ENCODE data around the gene RBM6. TPM values are rescaled to one million over a fixed set of nuclear protein-coding genes. Genes with fewer than 3 reads are reported as not detected.
"Not testable (repeated sequence)": the region's sequence is repeated elsewhere in the genome, so short reads cannot be mapped to it uniquely, and the experiment has no call there.

RBM6 gene
- polyA plus RNA-seq, 1 experiment: 33.4 TPM

- CTCF ChIA-PET: interaction anchor here (1.0 to 1.2 kb wide), 2 partner anchors 9 to 61 kb away, joined by 3 read pairs; no protein-coding TSS in a partner anchor
- no peak for TF ChIP-seq CTCF (IDR thresholded peaks at IDR 0.05; ENCODE audit: insufficient read depth, low read depth, low read length)
These were observed 138.7 kb downstream of the RBM6 start for GRCh38 chr3:50078622-50079021.

GRCh38 chr3:50084951-50085350, 145.0 kb downstream of the RBM6 start:
- CTCF ChIA-PET; H3K27me3 ChIP-seq (ENCODE audit: control insufficient read depth, insufficient read depth, low read length); DNase-seq (ENCODE audit: low read depth); H3K4me3 ChIP-seq (ENCODE audit: low read depth, low read length); POLR2A ChIA-PET; H3K36me3 ChIP-seq (ENCODE audit: control insufficient read depth, insufficient read depth, low read length): not testable (repeated sequence)

More at GRCh38 chr3:50078622-50079021, 138.7 kb downstream of the RBM6 start:
- POLR2A ChIA-PET: no interaction called here
- no peak for DNase-seq (ENCODE audit: low read depth)
- peaks cover 2% of the 10 kb centered on the region for H3K36me3 ChIP-seq (ENCODE audit: control insufficient read depth, insufficient read depth, low read length)
- no peaks in the 10 kb centered on the region for H3K27me3 ChIP-seq (ENCODE audit: control insufficient read depth, insufficient read depth, low read length)
- no peak overlapping the region for H3K4me3 ChIP-seq (ENCODE audit: low read depth, low read length)

GRCh38 chr3:50088725-50089608, 149.0 kb downstream of the RBM6 start, which contains the start of gene RBM5:
Gene RBM5 (plus strand): TSS chr3:50088919. CDS start chr3:50090435, 1,516 bp downstream.
- no peak for TF ChIP-seq CTCF (IDR thresholded peaks at IDR 0.05; ENCODE audit: insufficient read depth, low read depth, low read length)
- POLR2A ChIA-PET: interaction anchor here (0.5 kb wide), 1 partner anchor 8 kb away, joined by 5 read pairs; no protein-coding TSS in a partner anchor
- CTCF ChIA-PET: interaction anchor here (1.0 to 2.2 kb wide), 5 partner anchors 9 to 286 kb away, joined by 3 to 6 read pairs (median 5); no protein-coding TSS in a partner anchor
- Histone ChIP-seq H3K27me3 (ENCODE audit: control insufficient read depth, insufficient read depth, low read length) (no peaks in the 10 kb centered on the region), H3K4me3 (ENCODE audit: low read depth, low read length) (peak within 1 kb of the TSS; percentile 97), H3K36me3 (ENCODE audit: control insufficient read depth, insufficient read depth, low read length) (peaks cover 14% of the 10 kb centered on the region)
- peak; percentile 51 for DNase-seq (ENCODE audit: low read depth)

- Histone ChIP-seq H3K27me3 (ENCODE audit: control insufficient read depth, insufficient read depth, low read length) (no peaks in the 10 kb centered on the region), H3K36me3 (ENCODE audit: control insufficient read depth, insufficient read depth, low read length) (peaks cover 15% of the 10 kb centered on the region), H3K4me3 (ENCODE audit: low read depth, low read length) (peak overlapping the region; percentile 97)
- POLR2A ChIA-PET: no interaction called here
- CTCF ChIA-PET: interaction anchor here (1.0 to 2.2 kb wide), 5 partner anchors 9 to 287 kb away, joined by 3 to 6 read pairs (median 5); no protein-coding TSS in a partner anchor
- DNase-seq (ENCODE audit: low read depth): no peak
- no peak for TF ChIP-seq CTCF (IDR thresholded peaks at IDR 0.05; ENCODE audit: insufficient read depth, low read depth, low read length)
These were observed 149.6 kb downstream of the RBM6 start for GRCh38 chr3:50089609-50089945.

GRCh38 chr3:50090984-50091383, 151.0 kb downstream of the RBM6 start:
- peaks cover 19% of the 10 kb centered on the region for H3K36me3 ChIP-seq (ENCODE audit: control insufficient read depth, insufficient read depth, low read length)
- POLR2A ChIA-PET: no interaction called here
- H3K4me3 ChIP-seq (ENCODE audit: low read depth, low read length): no peak overlapping the region
- CTCF ChIA-PET: interaction anchor here (0.6 to 2.2 kb wide), 3 partner anchors 32 to 98 kb away, joined by 3 to 5 read pairs (median 5); no protein-coding TSS in a partner anchor
- no peak for DNase-seq (ENCODE audit: low read depth)
- no peaks in the 10 kb centered on the region for H3K27me3 ChIP-seq (ENCODE audit: control insufficient read depth, insufficient read depth, low read length)
- TF ChIP-seq CTCF (IDR thresholded peaks at IDR 0.05; ENCODE audit: insufficient read depth, low read depth, low read length): no peak

Measured in BJ (cell line).